Measurements from ENCODE around the gene NAT16. TPM values are rescaled to one million over a fixed set of nuclear protein-coding genes. Genes with fewer than 3 reads are reported as not detected.
"Not testable (repeated sequence)": the region's sequence is repeated elsewhere in the genome, so short reads cannot be mapped to it uniquely, and the experiment has no call there.

Gene NAT16
- total RNA-seq, 4 donors from 2014 or later, result not detected

GRCh38 chr7:101134399-101134980 is 45.6 kb downstream of the NAT16 start:
- TF ChIP-seq POLR2AphosphoS5 (IDR thresholded peaks at IDR 0.05) (no peak), POLR2A (IDR thresholded peaks at IDR 0.05; ENCODE audit: low read depth) (no peak), CTCF (IDR thresholded peaks at IDR 0.05) (no peak), EP300 (IDR thresholded peaks at IDR 0.05) (no peak)
- no peak overlapping the region for H3K27ac ChIP-seq (replicated peaks in 1 of 4)
- no peak overlapping the region for H3K4me3 ChIP-seq
- no peak for DNase-seq (ENCODE audit: extremely low spot score)
- no peaks in the 10 kb centered on the region for H3K27me3 ChIP-seq
- intact Hi-C loops (cut with DNase I), result no loop called here
- H3K4me1 ChIP-seq, result peaks cover 7 to 14% (median 13%) of the 10 kb centered on the region in 4 donors
- peaks cover 0 to 43% (median 2%) of the 10 kb centered on the region in 4 donors for H3K36me3 ChIP-seq
- no peaks in the 10 kb centered on the region for H3K9me3 ChIP-seq
- 88% methylated on average over 6 of the region's 6 CpGs for WGBS

- no peak for DNase-seq (ENCODE audit: extremely low spot score)
- no peak for TF ChIP-seq POLR2AphosphoS5 (IDR thresholded peaks at IDR 0.05)
- TF ChIP-seq POLR2A (IDR thresholded peaks at IDR 0.05; ENCODE audit: low read depth), result no peak
- no peak for TF ChIP-seq CTCF (IDR thresholded peaks at IDR 0.05)
- TF ChIP-seq EP300 (IDR thresholded peaks at IDR 0.05), result no peak
- Histone ChIP-seq H3K36me3 (peaks cover 0 to 43% (median 2%) of the 10 kb centered on the region in 4 donors), H3K27ac (replicated peaks in 1 of 4) (no peak overlapping the region), H3K4me3 (no peak overlapping the region), H3K27me3 (no peaks in the 10 kb centered on the region), H3K4me1 (peaks cover 7 to 14% (median 12%) of the 10 kb centered on the region in 4 donors), H3K9me3 (no peaks in the 10 kb centered on the region)
- intact Hi-C loops (cut with DNase I), result no loop called here
- 89% methylated on average over 15 of the region's 15 CpGs for WGBS
Observed at GRCh38 chr7:101133621-101134398, 46.3 kb downstream of the NAT16 start.

- WGBS, result 92% methylated on average over 18 of the region's 18 CpGs
- H3K9me3 ChIP-seq; H3K27me3 ChIP-seq; DNase-seq (ENCODE audit: extremely low spot score); H3K4me3 ChIP-seq; H3K27ac ChIP-seq (replicated peaks in 1 of 4); intact Hi-C loops (cut with DNase I): not testable (repeated sequence)
- Histone ChIP-seq H3K4me1 (peaks cover 5 to 12% (median 5%) of the 10 kb centered on the region in 4 donors), H3K36me3 (peaks cover 0 to 43% (median 2%) of the 10 kb centered on the region in 4 donors)
Observed at GRCh38 chr7:101132626-101133600, 47.2 kb downstream of the NAT16 start.

GRCh38 chr7:101129603-101130117 is 50.4 kb downstream of the NAT16 start:
- intact Hi-C loops (cut with DNase I), result no loop called here
- Histone ChIP-seq H3K4me1 (peaks cover 31 to 39% (median 33%) of the 10 kb centered on the region in 4 donors), H3K27ac (replicated peaks in 1 of 4) (no peak overlapping the region), H3K27me3 (no peaks in the 10 kb centered on the region), H3K4me3 (no peak overlapping the region), H3K9me3 (no peaks in the 10 kb centered on the region), H3K36me3 (peaks cover 0 to 33% (median 0%) of the 10 kb centered on the region in 4 donors)
- WGBS, result 89% methylated on average over 3 of the region's 3 CpGs
- no peak for DNase-seq (ENCODE audit: extremely low spot score)
- TF ChIP-seq EP300 (IDR thresholded peaks at IDR 0.05) (no peak), CTCF (IDR thresholded peaks at IDR 0.05) (no peak)

Measured in esophagus muscularis mucosa (tissue), 4 donors.